ENCODE measurements around the gene SENP8.
A peak's percentile ranks its signal among the peaks of the same experiment; 100 is the strongest.

Gene SENP8

DNA sequence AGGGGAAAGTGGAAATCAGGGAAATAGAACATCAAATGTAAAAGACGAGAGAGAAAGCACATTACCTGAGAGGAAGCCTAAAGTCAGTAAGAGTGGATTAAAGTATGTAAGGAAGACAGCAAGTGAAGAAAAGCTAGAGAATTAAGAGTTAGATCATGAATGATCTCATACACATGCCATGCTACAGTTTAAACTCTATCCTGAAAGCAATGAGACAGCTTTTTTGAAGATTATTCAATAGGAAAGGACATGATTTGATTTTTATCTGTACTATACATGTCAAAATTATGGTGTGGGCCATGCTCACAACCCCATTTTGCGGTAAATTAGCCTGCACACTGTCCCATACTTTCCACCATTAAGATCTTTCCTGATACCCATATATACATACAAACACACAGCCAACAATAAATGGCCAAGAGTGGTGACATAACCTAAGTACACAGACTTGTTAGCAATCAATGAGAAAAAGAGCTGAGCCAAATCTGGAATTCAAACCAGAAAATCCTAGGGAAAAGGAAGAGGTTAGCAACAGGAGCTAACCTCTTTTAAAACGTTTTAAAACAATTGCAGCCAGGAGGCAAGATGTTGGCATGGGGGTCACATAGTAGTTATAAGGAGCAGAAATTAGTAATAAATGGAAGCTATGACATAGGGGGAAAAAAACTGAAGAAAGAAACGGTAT, 4.7 kb upstream of the SENP8 start:
- DNase-seq, result no peak

DNA sequence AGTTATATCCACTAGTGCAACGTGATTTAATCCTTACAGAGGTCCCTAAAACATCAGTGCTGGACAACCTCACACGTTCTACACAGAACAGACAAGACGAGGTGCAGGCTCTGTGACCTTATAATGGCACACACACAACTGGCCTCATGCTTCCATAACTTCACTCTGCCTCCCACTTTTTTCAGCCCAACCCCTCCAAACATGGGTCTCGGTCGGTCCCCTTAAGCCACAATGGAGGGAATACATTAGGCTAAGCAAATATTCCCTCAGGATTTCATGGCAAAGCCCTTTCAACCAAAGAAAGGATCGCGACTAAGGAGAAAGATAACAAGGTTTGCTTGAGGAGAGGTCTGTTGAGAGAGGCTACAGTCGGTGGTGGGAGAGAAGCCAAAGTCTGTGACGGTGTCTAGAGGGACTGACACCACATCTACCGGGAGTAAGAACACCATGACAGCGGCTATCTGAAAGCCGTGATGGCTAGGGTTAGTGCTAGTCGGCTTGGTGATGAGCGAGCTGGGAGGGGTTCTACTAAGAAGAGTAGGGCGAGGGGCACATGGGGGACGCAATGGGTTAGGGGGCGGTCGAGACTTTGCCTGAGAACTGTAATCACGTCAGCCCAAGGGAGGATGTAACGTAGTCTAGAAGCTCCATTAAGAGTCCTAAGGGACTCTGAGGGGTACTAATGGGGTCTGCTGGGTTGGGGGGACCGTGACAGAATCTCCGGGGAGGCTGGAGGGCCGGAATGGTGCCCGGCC, 1.3 kb upstream of the SENP8 start:
- peak in 9 of 14 donors; percentile 17 to 71 (median 46) for DNase-seq

DNA sequence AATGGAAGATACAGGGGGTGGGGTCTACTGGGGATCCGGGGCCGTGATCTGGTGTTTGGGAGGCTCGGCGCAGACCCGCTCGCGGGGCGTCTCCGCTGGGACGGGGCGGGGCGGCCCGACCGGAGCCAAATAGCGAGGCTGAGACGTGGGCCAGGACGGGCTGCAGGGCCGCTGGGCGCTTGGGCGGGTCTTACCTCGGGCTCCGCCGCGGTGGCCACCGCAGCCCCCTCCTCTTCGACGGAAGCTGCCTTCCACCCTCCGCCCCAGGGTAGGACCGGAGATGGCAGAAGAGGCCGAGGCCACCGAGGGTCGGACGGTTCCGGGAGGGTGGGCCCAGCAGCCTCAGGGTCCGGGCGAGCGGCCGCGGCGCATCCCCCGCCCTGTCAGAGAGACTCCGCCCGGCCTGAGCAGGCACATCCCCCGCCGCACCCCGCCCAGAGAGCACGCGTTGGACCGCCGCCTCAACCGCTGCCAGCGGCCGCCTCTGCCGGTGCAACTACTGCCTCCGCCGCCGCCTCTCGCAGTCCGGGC, 652 bp upstream of the SENP8 start:
- DNase-seq, result peak in 3 of 14 donors; percentile 70 to 98 (median 72)

DNA sequence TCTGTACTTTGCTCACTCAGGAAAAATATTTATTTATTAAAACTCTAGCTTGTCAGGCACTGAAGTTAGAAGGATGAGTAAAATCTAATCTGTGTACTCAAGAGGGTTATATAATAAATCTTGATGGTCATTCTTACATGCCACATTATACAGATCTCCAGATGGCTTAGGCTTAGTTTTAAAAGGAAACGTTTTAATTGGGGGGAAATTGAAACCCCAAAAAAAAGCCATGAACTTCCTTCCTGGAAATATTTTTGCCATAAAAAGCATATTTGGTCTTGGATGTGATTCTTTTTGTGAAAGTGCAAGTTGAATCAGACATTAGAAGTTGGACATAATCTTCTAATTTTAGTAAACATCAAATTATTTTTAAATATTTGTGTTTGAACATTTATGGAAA, 6.0 kb downstream of the SENP8 start:
- DNase-seq, result no peak

DNA sequence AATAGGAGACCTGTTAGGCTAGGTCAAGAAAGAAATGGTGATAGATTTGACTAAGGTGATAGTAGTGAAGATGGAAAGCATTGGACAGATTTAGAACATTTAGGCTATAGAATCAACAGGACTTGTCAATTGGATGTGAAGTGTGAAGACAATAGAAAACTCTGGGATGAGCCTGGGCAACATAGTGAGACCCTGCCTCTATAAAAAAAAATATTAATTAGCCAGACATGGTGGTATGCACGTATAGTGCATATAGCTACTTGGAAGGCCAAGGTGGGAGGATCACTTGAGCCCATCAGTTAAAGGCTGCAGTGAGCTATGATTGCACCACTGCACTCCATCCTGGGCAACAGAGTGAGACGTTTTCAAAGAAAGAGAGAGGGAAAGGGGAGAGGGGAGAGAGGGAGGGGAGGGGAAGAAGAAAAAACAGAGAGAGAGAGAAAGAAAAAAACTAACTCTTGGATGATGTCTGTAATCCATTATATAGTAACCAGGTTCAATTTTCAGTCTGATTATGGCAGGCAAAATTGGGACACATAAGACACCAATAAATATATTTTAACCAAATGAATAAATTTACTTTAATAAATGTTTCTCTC, 9.6 kb downstream of the SENP8 start:
- DNase-seq, result no peak

DNA sequence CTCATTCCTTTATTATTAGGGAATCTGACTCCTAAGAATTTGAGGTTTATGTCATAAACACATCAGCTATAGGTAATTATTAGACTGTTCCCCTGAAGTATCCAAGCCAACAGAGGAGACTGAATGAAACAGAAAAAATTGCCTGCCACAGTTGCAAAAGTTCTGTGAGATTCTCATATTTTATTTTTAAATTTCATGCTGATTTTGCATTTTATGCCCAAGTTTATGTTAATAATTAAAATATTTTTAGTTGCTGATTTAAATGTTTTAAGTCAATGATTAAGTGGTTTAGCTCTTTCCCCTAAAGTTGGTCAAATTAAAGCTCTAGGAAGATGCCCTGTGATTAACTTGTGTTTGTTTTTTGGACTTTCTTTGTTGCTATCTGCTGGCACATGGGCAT, 10.2 kb downstream of the SENP8 start:
- DNase-seq, result no peak

DNA sequence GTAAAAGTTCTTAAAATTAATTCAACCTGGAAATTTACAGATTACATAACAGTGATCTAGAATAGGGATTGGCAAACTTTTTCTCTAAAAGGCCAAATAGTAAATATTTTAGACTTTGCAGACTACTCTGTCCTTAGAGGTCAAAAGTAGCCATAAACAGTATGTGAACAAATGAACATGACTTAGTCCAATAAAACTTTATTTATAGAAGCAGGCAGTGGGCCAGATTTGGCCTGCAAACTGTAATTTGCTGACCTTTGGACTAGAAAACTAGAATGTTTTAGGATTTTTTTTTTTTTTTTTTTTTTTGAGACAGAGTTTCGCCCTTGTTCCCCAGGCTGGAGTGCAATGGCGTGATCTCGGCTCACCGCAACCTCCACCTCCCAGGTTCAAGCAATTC, 12.1 kb downstream of the SENP8 start:
- DNase-seq, result no peak

DNA sequence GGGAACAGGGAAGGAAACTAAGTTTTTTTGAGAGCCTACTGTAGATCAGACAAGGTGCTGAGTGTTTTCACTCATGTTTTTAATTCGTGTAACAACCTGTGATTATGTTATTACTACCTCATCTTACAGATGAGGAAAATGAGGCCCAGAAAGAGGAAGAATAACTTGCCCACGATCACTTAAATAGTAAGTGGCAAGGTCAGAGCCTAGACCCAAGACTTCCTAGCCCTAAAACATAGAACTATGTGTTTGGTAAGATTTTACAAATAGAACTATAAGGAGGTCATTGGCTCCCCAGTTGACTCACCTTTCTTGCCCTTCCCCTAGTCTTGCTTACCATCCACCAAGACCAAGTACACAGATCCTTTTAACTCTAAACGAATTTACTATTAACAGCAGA, 13.7 kb downstream of the SENP8 start:
- no peak for DNase-seq

DNA sequence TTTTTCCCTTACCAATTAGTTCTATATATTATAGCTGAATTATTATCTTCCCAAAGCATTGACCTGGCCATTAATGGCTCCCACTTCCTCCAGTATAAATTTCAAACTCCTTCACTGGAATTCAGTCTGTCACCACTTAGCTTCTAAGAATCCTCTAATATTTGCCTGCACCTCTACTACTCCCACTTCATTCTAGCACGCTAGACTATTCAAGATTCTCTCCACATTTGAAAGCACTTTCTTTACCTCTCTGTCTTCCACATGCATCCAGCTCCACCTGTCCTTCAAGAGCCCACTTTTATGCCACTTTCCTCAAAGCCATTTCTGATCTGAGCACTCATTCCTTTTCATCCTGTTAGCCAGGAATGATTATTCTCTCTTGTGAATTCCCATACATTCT, 15.0 kb downstream of the SENP8 start:
- DNase-seq, result no peak

DNA sequence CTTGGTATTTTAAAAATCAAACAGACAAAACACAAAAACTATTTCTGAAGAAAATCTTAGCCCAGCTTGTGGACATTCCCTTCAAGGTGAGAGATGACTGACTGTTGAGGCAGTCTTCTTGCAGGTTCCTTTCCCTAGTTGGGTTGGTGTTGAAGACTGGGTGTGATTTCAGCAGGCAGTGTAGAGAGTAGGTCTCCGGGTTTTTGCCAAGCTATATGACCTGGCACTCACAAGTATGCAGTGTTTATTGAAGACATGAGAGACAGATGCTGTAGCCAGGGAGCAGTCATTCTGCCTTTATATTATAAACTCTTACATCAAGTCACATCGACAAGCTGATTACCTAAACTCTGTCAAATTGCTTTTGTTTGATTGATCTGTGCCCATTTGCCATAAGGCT, 17.5 kb downstream of the SENP8 start:
- DNase-seq, result no peak

DNA sequence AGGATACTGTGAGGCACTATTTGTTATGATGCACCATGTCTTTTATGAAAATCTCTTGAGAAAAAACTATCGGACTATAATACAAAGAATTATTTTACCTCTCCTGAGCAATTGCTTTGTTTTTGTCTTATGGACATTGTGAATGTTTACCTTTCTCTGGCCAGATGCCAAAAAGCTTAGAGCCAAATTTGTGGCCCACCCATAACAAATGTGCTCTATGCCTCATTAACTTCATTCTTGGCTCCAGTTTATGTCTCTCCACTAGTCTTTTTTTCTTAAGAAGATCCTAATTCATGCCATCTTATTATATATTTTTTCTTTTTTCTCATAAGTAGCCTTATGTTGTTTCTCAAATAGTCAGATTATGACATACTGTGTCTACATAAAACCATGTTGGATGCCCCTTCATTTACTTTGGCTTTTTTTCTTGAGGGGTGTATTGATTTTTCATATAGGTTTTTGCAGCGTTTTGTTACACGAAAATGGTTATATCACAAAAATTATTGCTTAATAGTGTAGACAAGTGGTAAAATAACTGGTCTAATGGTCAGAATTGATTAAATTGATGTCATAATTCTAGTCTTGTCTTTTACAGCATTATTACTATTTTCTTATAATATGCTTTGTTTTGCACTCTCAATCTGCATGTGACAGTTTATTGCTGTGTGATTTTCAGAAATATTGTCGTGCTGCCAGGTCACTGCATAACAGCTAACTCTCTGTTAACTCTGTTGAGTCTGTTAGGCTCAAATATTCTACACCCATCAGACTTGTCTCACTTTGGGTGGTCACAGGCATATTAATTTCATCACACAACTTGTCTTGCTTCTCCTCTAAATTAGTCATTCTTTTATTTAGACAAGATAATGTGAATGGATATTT, 18.2 kb downstream of the SENP8 start:
- DNase-seq, result no peak

DNA sequence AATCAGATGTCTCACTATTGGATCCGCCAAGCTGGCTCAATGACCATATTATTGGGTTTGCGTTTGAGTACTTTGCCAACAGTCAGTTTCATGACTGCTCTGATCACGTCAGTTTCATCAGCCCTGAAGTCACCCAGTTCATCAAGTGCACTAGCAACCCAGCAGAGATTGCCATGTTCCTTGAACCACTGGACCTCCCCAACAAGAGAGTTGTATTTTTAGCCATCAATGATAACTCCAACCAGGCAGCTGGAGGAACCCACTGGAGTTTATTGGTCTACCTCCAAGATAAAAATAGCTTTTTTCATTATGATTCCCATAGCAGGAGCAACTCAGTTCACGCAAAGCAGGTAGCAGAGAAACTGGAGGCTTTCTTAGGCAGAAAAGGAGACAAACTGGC, 21.5 kb downstream of the SENP8 start:
- DNase-seq, result no peak

DNA sequence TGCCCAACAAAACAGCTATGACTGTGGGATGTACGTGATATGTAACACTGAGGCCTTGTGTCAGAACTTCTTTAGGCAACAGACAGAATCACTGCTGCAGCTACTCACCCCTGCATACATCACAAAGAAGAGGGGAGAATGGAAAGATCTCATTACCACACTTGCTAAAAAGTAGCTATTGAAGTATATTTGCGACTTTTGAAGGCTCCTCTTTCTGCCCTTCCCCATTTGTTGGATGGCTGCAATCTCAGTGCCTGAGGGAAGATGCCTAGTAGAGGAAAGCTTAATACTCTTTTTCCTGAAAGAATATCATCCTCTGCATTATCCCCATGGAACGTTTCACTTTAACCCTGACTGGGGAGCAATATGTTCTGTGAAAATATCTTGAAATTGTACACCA, 21.9 kb downstream of the SENP8 start:
- no peak for DNase-seq

DNA sequence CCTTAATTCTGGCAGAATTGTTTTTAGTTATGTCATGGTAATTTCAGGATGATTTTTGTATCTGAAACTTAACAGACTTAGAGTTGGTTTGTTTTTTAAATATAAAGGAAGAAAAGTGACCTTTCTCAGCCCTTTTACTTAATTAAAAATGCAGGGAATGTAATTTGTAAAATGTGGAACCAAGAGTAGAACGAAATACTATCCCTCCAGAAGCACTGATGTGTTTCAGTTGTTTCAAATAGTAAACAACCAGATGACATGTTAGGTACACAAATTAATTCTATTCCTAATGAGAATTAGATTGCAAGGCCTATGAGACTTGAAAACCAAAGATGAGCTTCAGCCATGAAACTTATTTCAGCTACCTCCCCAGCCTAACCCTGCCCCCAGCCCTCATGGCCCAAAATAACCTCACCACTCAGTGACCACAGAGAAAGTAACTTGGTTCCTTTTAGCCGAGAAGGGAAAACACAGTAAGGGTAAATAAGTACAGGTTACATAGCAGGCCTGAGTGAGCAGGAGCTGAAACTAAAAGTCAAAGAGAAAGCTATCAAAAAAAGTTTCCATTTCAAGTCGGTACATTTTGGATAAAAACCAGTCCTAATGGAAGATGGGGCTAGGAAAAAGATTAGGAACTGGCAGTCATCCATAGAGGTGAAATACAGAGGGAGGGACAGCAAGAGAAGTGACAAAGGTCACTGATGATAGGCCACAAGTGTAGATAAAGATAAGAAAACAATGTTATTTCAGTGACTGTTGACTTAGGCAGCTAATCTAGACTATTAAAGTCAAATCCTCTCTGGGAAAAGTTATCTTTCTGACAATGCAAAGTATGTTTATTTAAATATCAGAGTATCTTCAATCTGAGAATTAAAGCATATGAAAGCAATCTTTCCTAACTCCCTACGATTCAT, 23.2 kb downstream of the SENP8 start:
- no peak for DNase-seq

DNA sequence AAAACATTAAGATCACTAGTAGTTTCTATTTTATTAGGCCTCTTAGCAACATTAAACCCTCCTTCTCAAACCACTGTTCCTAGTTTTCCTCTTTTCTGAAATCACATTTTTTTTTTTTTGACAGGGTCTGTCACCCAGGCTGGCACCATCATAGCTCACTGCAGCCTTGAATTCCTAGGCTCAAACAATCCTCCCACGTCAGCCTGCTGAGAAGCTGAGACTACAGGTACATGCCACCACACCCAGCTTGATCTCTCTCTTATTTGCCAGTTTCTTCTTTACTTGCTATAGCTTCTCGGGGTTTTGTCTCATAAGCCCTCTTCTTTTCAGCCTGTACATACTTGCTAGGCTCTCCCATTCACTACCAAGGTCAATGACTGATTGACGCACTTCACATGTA, 28.0 kb downstream of the SENP8 start:
- DNase-seq, result no peak

DNA sequence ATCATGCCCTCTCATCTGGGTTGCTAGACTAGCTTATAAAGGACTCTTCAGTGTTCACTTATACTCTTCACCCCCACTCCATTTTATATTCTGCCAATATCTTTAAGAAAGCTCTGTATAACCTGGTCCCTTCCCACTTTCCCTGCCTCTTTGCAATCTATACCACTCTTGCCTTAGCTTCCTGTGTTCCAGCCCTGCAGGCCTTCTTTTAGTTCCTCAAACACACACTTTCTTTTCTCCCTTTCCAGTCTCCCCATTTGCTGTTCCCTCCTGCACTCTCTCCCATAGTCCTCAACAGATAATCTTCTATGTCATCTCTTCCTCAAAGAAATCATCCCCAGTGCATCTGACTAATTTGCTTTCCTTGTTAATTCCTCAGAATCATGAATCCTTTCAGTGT, 28.7 kb downstream of the SENP8 start:
- DNase-seq, result no peak

DNA sequence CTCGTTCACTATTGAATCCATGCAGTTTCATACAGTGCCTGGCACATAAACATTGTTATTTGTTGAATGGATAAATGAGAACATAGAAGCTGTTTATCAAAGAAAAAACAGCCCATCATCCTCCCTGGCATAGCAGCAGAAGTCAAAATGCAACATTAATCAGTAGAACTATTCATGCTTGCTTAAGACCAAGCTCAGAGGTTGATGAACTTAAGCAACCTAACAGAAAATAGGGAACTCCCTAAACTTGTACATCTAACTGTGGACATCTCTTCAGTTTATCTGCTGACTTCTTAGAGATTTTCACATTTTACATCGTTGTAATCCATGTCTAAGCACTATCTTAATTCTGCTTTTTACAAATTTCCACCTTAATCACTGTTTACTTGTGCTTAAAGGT, 29.2 kb downstream of the SENP8 start:
- DNase-seq, result no peak

DNA sequence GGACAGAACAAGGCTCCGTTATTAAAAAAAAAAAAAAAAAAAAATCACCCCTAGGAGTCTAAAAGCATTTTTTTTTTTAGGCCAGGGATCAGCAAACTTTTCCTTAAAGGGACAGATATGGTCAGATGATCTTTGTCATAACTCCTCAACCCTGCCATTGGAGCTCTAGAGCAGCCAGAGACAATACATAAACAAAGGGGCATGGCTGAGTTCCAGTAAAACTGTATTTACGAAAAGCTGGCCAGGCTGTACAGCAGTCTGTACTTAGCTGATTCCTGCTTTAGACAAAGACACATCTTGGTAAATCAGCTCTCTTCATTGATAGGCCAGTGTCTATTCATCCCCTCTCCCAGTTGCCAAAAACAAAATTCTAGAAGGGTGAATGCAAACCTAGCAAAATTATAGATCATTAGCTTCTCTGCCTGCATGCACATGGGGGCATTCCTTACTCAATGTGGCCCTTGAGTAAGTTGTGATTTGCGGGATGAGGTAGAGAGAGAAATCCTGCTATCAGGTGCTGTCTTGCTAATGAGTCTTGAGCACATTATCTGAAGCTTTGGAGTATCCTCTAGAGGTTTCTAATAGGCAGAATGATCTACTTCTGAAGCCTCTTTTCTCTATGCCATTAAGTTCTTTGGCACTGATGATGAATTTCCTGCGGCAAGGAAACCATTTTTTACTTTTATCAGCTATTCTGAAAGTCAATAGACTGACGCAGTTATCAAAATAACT, 35.2 kb downstream of the SENP8 start:
- DNase-seq, result no peak

DNA sequence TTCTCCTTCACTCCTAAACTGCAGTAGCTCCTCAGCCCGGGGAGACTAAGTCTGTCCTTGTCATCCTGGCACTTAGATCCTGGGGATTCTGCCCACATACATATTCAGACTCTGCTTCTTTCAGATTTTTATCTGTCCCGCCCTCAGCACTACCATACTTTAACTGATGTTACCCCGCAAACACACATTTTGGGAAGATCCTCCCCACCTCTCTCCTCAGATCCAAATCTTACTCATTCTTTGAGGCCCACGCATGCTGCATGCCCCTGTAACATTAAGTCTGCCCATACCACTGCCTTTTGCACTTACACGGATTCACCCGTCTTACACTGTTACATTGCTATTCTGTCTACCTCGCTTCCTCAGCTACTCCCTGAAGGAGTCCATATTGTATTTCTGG, 36.1 kb downstream of the SENP8 start:
- no peak for DNase-seq

DNA sequence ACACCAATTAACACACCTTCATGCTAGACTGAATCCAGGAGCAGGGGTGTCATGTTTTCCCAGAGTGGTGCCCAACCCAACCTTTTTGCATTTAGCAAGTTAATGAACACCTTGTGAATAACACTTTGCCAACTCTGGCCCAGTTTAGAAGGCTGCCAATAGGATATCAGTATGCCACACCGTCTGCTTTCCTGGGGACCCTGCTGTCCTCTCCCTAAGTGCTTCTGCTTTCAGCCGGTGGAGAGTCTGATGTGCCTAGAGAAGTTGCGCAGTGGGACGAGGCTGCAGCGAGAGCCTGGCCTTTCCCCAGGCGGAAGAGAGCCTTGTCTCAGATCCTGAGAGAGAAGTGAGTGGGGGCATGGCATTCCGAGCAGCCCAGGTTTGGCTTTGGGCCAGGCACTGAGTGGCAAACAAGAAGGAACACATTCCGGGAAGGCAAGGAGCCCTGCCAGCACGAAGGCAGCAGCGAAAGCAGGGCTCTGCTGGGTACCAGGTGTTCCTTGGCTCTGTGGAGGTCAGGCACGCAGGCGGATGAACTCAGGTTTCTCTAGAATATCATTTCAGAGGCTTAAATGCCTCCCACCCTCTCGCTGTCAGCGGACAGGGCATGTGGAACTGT, 36.9 kb downstream of the SENP8 start:
- peak in 10 of 14 donors; percentile 20 to 78 (median 53) for DNase-seq
